CD4-positive, alpha-beta T cell (primary cell): Measurements from ENCODE around the gene GRIK5. TPM values are rescaled to one million over a fixed set of nuclear protein-coding genes. Genes with fewer than 3 reads are reported as not detected.
"Not testable (repeated sequence)": the region's sequence is repeated elsewhere in the genome, so short reads cannot be mapped to it uniquely, and the experiment has no call there.

ENCODE experiments used
- ATAC-seq: fragments of 200-7000 bp; cut with Tn5 transposase; one replicate; pipeline ENCODE4 v1.10.0; 2022; ENCODE audit warnings: mild to moderate bottlenecking; ENCODE audit not compliant: poor library complexity
- CTCF ChIA-PET: fragments of 350-600 bp; sonication (Branson Sonifier 250); formaldehyde crosslinking; loops from one replicate; lab custom pipeline; 2021; ENCODE audit warnings: antibody characterized with exemption, inconsistent platforms; lab: Charles Lee
- POLR2A ChIA-PET: fragments of 350-600 bp; sonication (Branson Sonifier 250); formaldehyde crosslinking; loops from one replicate; lab custom pipeline; 2021; ENCODE audit warnings: antibody characterized with exemption, inconsistent platforms; lab: Charles Lee
- DNase-seq, 14 experiments: peaks; one replicate each; pipeline ENCODE4 v3.0.0-alpha.2; 2013 to 2020; ENCODE audit warnings: mixed read lengths in 2 of 14
- H3K27ac ChIP-seq, 2 donors: one replicate each; pipeline versions ENCODE4 v1.5.1 to v1.7.0; 2013; ENCODE audit warnings: low read length in 2 of 2, low read depth in 1 of 2, mild to moderate bottlenecking in 1 of 2
- H3K27me3 ChIP-seq, 2 experiments: 1 replicate in 1 of 2; 2 replicates in 1 of 2; pipeline versions ENCODE4 v1.6.1 to v1.7.0; 2013; ENCODE audit warnings: low read length in 2 of 2, control low read depth in 1 of 2, mild to moderate bottlenecking in 1 of 2, moderate library complexity in 1 of 2; ENCODE audit not compliant: insufficient read depth in 2 of 2, control insufficient read depth in 1 of 2
- H3K36me3 ChIP-seq: one replicate; pipeline ENCODE4 v1.6.1; 2013; ENCODE audit warnings: low read length, control low read depth; ENCODE audit not compliant: insufficient read depth
- H3K4me1 ChIP-seq: one replicate; pipeline ENCODE4 v1.6.1; 2013; ENCODE audit warnings: low read length, control low read depth; ENCODE audit not compliant: insufficient read depth
- H3K4me3 ChIP-seq: one replicate; pipeline ENCODE4 v1.5.1; 2013; ENCODE audit warnings: mild to moderate bottlenecking, low read length, moderate library complexity
- H3K9me3 ChIP-seq, 2 experiments: 1 replicate in 1 of 2; 2 replicates in 1 of 2; pipeline versions ENCODE4 v1.6.1 to v1.7.0; 2013; ENCODE audit warnings: low read length in 2 of 2, mild to moderate bottlenecking in 2 of 2, control low read depth in 1 of 2, moderate library complexity in 1 of 2; ENCODE audit not compliant: control insufficient read depth in 1 of 2, insufficient read depth in 1 of 2
- H3K27ac Mint-ChIP-seq: one replicate; pipeline ENCODE4 v1.8.0; 2020; ENCODE audit warnings: mixed read lengths
- H3K27me3 Mint-ChIP-seq: one replicate; pipeline ENCODE4 v1.8.0; 2021; ENCODE audit warnings: mixed read lengths
- H3K36me3 Mint-ChIP-seq: one replicate; pipeline ENCODE4 v1.8.0; 2021; ENCODE audit warnings: low read depth, mixed read lengths
- H3K4me1 Mint-ChIP-seq: one replicate; pipeline ENCODE4 v1.8.0; 2021; ENCODE audit warnings: low read depth, mixed read lengths
- H3K4me3 Mint-ChIP-seq: one replicate; pipeline ENCODE4 v1.8.0; 2020; ENCODE audit warnings: mild to moderate bottlenecking, mixed read lengths
- H3K9me3 Mint-ChIP-seq: one replicate; pipeline ENCODE4 v1.8.0; 2020; ENCODE audit warnings: mixed read lengths
- intact Hi-C, 2 experiments: fragments of 100-400 bp; cut with DNase I in 1 of 2; cut with micrococcal nuclease in 1 of 2; formaldehyde crosslinking; loops; one replicate each; pipeline versions ENCODE4 v1.15.1 to v1.9.0; 2023 to 2025; cut with DNase I, micrococcal nuclease
- total RNA-seq, 174 experiments: library from RNA in 2 of 174; stranded (reverse) in 2 of 174; gene quantifications; one replicate each; pipeline ENCODE4 v1.2.3 and lab custom pipeline; 2021 to 2026
- TF ChIP-seq, protein P1 (sequence below): fragments of 200-600 bp; IDR thresholded peaks from one replicate; pipeline ENCODE4 v1.8.0; 2022; ENCODE audit warnings: antibody characterized with exemption, mild to moderate bottlenecking

The GRIK5 gene
- total RNA-seq, 2 experiments from 2014 or later: 0.66 to 0.75 TPM

DNA sequence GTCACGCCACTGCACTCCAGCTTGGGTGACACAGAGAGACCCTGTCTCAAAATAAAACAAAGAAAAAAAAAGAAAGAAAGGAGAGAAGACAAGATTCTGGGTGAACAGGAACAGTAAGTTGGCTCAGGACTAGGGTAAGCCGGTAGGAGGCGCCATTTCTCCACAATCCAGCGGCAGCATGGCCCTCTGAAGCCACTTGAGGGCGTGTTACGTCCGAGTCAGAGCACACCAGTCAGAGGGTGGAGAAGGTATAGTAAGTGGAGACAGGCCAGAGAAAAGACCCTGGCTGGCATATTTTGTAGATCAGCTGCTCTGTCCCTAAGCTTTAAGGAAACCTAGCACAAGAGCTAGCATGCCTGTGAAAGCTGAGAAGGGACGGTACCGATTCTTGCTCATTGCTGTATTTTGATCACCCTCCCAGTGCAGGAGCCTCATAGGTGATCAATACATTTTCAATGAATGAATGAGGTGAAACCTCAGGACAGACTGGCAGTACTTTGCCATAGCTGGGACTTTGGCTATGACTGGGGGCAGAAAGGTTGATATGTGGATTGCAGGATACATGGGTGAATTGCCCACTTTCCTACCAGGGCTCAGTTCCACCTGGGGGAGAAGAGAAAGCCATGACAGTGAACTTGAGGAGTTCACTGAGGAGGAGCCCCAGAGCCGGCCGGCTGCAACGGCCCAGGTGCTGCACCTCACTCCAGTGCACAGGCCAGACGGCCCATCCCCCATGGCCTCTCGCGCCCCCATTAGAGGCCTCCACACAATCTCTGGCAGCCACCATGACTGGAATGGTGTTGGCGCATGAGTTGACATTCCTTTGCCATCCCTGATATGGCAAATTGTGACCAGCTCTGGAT is 38.8 kb upstream of the GRIK5 start:
- Mint-ChIP-seq H3K36me3 (peaks cover 48% of the 10 kb centered on the region), H3K4me1 (peaks cover 10% of the 10 kb centered on the region), H3K27me3 (no peaks in the 10 kb centered on the region), H3K4me3 (no peak overlapping the region), H3K9me3 (no peaks in the 10 kb centered on the region), H3K27ac (peak overlapping the region; percentile 5)
- ChIA-PET POLR2A (interaction anchor here (1.8 kb wide), 1 partner anchor 24 kb away, joined by 8 read pairs; the partner anchor contains the start of gene POU2F2), CTCF (interaction anchor here (0.5 to 2.7 kb wide), 18 partner anchors 12 to 342 kb away, joined by 3 to 16 read pairs (median 4); partner anchors contain the start of genes POU2F2 and ZNF574)
- TF ChIP-seq, protein P1, sequence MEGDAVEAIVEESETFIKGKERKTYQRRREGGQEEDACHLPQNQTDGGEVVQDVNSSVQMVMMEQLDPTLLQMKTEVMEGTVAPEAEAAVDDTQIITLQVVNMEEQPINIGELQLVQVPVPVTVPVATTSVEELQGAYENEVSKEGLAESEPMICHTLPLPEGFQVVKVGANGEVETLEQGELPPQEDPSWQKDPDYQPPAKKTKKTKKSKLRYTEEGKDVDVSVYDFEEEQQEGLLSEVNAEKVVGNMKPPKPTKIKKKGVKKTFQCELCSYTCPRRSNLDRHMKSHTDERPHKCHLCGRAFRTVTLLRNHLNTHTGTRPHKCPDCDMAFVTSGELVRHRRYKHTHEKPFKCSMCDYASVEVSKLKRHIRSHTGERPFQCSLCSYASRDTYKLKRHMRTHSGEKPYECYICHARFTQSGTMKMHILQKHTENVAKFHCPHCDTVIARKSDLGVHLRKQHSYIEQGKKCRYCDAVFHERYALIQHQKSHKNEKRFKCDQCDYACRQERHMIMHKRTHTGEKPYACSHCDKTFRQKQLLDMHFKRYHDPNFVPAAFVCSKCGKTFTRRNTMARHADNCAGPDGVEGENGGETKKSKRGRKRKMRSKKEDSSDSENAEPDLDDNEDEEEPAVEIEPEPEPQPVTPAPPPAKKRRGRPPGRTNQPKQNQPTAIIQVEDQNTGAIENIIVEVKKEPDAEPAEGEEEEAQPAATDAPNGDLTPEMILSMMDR: peak; percentile 100
- Histone ChIP-seq H3K27ac (no peak overlapping the region), H3K9me3 (no peaks in the 10 kb centered on the region), H3K27me3 (no peaks in the 10 kb centered on the region), H3K4me1 (peaks cover 9% of the 10 kb centered on the region), H3K36me3 (peaks cover 41% of the 10 kb centered on the region), H3K4me3 (no peak overlapping the region)
- intact Hi-C loops: loop anchor here (1.0 to 5.0 kb wide), 12 partner anchors 24 to 419 kb away; partner anchors contain the start of genes MEGF8 (in 2 of the 2), CEACAM1 (in 1 of the 2) and POU2F2 (in 1 of the 2)
- DNase-seq (peak; percentile 82 to 96 (median 89)), ATAC-seq (peak; percentile 100)

DNA sequence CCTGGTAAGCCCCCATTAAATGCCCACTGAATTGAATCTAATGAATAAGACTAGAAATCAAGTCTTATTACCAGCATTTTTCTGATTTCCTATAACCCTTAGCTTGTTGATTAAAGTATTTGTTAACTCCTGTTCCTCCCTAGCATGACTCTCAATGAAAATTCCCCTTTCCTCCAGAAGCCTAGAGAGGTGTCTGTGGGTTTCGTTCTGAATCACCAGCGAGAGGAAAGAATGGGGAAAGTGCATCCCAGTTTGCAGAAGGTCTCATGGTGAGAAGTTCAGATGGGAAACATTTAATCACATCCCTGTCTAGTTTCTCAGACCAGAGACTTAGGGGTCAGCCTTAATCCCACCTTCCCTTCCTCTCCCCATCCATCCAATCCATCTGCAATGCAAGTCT is 35.4 kb upstream of the GRIK5 start:
- Mint-ChIP-seq H3K27ac (no peak overlapping the region), H3K4me3 (no peak overlapping the region), H3K4me1 (peaks cover 10% of the 10 kb centered on the region), H3K36me3 (peaks cover 43% of the 10 kb centered on the region), H3K27me3 (no peaks in the 10 kb centered on the region), H3K9me3 (no peaks in the 10 kb centered on the region)
- Histone ChIP-seq H3K36me3 (peaks cover 27% of the 10 kb centered on the region), H3K27ac (no peak overlapping the region), H3K9me3 (no peaks in the 10 kb centered on the region), H3K4me1 (peaks cover 9% of the 10 kb centered on the region), H3K27me3 (no peaks in the 10 kb centered on the region), H3K4me3 (no peak overlapping the region)
- ChIA-PET POLR2A (no interaction called here), CTCF (no interaction called here)
- ATAC-seq: no peak
- intact Hi-C loops: loop anchor here in 1 of 2 experiments (5.0 kb wide), 2 partner anchors 317 to 422 kb away; partner anchors contain the start of gene CEACAM1
- no peak for DNase-seq
- TF ChIP-seq, protein P1: no peak

DNA sequence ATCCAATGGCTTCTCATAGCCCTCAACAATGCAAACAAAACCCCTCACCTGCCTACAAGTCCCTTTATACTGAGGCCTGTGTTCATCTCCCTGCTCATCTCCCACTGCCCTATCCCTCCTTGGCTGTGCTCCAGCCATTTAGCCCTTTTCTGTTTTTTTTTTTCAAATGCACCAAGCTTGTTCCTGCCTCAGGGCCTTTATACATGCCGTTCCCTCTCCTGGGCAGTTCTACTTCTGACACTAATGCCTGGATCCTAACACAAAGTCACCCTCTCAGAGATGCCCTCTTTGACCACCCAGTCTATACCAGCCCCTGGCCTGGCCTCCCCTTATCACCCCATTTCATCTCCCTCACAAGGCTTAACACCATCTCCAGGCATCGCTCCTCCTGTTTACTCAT is 32.9 kb upstream of the GRIK5 start:
- no peaks in the 10 kb centered on the region for H3K9me3 ChIP-seq
- Mint-ChIP-seq H3K4me1 (no peaks in the 10 kb centered on the region), H3K36me3 (peaks cover 54% of the 10 kb centered on the region), H3K27me3 (no peaks in the 10 kb centered on the region), H3K4me3 (no peak overlapping the region), H3K9me3 (no peaks in the 10 kb centered on the region), H3K27ac (no peak overlapping the region)
- H3K4me3 ChIP-seq: no peak overlapping the region
- DNase-seq: no peak
- no peaks in the 10 kb centered on the region for H3K27me3 ChIP-seq
- intact Hi-C loops: no loop called here
- ChIA-PET CTCF (interaction anchor here (0.7 kb wide), 2 partner anchors 37 to 83 kb away, joined by 3 to 4 read pairs; no protein-coding TSS in a partner anchor), POLR2A (interaction anchor here (0.8 kb wide), 1 partner anchor 140 kb away, joined by 3 read pairs; the partner anchor contains the start of gene GSK3A)
- peaks cover 42% of the 10 kb centered on the region for H3K36me3 ChIP-seq
- TF ChIP-seq, protein P1: no peak
- no peaks in the 10 kb centered on the region for H3K4me1 ChIP-seq
- no peak for ATAC-seq
- H3K27ac ChIP-seq: no peak overlapping the region

DNA sequence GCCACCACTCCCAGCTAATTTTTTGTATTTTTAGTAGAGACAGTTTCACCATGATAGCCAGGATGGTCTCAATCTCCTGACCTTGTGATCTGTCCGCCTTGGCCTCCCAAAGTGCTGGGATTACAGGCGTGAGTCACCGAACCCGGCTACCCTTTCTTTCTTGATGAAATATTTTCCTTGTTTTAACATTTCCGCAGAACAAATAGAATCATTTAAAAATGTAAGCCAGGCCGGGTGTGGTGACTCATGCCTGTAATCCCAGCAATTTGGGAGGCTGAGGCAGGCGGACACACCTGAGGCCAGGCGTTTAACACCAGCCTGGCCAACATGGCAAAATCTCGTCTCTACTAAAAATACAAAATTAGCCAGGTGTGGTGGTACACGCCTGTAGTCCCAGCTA is 30.2 kb upstream of the GRIK5 start:
- ATAC-seq: not testable (repeated sequence)

More for the DNA sequence above, 30.2 kb upstream of the GRIK5 start:
- H3K27me3 Mint-ChIP-seq, H3K9me3 ChIP-seq, H3K9me3 Mint-ChIP-seq, H3K4me3 Mint-ChIP-seq, H3K4me1 ChIP-seq, H3K4me1 Mint-ChIP-seq, H3K27ac ChIP-seq, intact Hi-C loops, DNase-seq, H3K27me3 ChIP-seq, POLR2A ChIA-PET, H3K27ac Mint-ChIP-seq, H3K4me3 ChIP-seq: not testable (repeated sequence)
- H3K36me3 ChIP-seq: peaks cover 64% of the 10 kb centered on the region
- H3K36me3 Mint-ChIP-seq: peaks cover 59% of the 10 kb centered on the region
- CTCF ChIA-PET: interaction anchor here (1.1 kb wide), 1 partner anchor 12 kb away, joined by 3 read pairs; no protein-coding TSS in a partner anchor
